Activated CD4-positive, CD25-positive, alpha-beta regulatory T cell treated with anti-CD3 and anti-CD28 coated beads, Interleukin-2, amount 50 U/mL, for 16 hours (primary cell): Measurements from ENCODE around the gene RHOT2.

Experiments
- DNase-seq: peaks from one replicate; pipeline ENCODE4 v3.0.0-alpha.2; 2020; ENCODE audit warnings: low read depth, low spot score

RHOT2 gene

GRCh38 chr16:647173-647902 is 20.6 kb upstream of the RHOT2 start:
- no peak for DNase-seq

DNA sequence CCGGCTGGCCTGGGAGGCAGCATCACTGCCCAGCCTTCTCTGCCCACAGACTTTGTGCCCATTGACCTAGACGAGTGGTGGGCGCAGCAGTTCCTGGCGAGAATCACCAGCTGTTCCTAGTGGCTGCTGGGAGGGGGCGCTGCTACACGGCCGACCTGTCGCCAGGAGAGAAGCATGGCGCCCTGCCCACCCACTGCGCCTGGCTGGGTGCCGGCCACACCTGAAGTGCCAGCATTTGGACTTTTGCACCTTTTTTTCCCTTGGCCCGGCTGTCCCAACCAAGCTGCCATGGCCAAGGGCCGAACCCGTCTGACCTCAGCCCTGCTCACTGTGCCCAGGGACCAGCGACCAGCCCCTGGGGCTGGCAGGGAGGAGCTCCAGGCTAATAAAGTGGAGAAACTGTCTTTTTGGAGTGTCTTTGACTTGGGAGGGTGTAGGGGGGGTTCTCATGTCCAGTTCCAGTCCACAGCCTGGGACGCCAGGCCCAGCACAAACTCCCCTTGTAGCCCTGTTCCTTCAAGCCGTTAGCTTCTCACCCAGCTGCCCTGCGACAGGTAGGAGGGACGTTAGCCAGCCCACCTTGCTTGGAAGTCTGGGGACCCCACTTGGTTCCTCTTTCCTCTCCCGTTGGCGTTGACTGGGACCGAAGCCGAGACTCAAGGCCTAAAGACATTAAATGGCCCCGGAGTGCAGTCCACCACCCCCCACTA is 19.7 kb upstream of the RHOT2 start:
- DNase-seq: no peak

- DNase-seq: peak; percentile 87
These were observed 18.9 kb upstream of the RHOT2 start, which contains the start of gene WDR90 for GRCh38 chr16:648781-649589. TSS of gene WDR90 (plus strand) at chr16:649365. CDS start at chr16:649417, 52 bp downstream.

DNA sequence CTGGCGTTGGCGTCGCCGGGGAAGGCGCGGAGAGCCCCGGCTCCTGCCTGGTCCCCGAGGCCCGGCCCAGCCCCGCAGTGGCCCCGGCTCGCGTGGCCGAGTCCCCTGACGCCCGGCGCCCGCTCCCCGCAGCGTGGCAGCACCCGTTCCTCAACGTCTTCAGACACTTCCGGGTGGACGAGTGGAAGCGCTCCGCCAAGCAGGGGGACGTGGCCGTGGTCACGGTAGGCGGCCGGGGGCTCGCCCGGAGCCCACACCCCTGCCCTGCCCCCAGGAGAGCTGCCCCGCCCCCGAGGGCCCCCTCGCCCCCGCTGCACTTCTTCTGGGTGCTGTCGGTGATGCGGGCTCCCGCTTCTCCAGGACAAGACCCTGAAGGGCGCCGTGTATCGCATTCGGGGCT is 18.3 kb upstream of the RHOT2 start:
- no peak for DNase-seq

- DNase-seq: no peak
These were observed 16.1 kb upstream of the RHOT2 start for GRCh38 chr16:651844-652243.

GRCh38 chr16:652454-653305 is 15.3 kb upstream of the RHOT2 start:
- no peak for DNase-seq

GRCh38 chr16:654034-654433 is 13.9 kb upstream of the RHOT2 start:
- no peak for DNase-seq

DNA sequence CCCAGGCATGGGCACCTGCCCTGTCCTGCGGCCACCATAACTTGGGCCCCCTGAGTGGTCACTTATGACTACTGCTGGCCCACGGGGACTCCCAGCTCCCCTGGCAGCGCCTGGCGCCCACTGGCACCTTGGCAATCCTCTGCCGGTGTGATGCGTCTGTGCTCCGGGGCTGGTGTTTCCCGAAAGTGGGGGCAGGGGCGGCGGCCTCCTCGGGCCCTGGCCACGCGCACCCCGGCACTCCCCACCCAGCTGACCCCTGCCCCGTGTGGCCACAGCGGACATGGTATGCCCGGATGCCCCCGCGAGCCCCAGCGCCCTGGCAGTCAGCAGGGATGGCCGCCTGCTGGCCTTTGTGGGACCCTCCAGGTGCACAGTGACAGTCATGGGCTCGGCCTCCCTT is 10.4 kb upstream of the RHOT2 start:
- DNase-seq: no peak

GRCh38 chr16:658679-659571 is 9.0 kb upstream of the RHOT2 start:
- no peak for DNase-seq

DNA sequence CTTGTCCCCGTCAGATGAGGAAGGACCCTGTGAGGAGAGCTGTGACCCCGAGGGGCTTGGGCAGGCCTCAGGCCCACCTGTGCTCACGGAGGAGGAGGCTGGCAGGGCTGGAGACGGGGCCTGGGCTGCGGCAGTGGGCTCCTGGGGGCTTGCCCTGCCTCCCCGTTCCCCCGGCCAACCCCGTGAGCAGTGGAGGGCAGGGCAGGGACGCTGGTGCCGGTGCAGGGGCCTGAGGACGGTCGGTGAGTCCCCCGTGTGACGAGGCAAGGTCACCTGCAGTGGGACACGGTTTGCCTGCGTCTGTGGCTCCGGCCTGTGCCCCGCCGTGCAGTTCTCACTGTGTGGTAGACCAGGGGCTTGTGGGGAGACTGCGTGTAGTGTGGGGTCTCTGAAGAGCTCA is 8.3 kb upstream of the RHOT2 start:
- no peak for DNase-seq

- no peak for DNase-seq
These were observed 7.8 kb upstream of the RHOT2 start for GRCh38 chr16:660132-660458.

DNA sequence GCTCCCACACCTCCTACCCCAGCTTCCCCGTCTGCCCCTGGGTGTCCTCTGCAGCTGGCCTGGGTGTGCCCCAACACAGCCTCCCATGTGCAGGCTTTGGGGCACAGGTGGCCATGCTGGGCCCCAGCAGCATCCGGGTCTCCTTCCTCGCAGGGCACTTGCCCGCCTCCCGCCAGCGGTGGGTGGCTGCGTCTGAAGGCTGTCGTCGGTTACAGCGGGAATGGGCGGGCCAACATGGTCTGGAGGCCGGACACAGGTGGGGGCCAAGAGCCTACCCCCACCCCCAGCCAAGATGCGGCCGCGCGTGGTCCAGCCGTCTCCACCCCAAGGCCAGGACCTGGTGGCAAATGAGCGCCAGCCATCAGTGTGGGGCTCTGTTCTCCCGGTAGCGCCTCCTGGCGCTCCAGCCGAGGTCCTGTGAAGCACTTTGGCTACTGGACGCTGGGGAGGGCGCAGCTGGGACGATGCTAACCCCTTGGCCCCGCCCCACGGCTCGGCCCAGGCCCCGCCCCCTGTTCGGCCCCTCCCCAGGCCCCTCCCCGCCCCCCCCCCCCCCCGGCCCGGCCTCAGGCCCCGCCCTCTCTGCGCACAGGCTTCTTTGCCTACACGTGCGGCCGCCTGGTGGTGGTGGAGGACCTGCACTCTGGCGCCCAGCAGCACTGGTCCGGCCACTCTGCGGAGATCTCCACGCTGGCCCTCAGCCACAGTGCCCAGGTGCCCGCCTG is 7.3 kb upstream of the RHOT2 start:
- no peak for DNase-seq

DNA sequence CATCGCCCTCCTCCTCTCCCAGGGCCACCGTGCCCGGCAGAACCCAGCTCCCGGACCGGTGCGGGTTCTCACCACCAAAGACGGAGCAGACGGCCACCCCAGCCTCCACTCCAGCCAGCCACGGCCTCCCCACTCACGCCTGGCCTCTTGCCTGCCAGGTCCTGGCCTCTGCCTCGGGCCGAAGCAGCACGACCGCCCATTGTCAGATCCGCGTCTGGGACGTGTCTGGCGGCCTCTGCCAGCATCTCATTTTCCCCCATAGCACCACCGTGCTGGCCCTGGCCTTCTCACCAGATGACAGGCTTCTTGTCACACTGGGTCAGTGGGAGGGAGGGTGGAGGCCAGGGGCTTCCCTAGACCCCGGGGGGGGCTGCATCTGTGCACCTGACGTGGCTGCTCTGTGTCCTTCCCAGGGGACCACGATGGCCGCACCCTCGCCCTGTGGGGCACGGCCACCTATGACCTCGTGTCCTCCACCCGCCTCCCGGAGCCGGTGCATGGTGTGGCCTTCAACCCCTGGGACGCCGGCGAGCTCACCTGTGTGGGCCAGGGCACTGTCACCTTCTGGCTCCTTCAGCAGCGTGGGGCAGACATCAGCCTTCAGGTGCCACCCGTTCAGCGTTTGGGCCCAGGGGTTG is 6.6 kb upstream of the RHOT2 start:
- DNase-seq: no peak

DNA sequence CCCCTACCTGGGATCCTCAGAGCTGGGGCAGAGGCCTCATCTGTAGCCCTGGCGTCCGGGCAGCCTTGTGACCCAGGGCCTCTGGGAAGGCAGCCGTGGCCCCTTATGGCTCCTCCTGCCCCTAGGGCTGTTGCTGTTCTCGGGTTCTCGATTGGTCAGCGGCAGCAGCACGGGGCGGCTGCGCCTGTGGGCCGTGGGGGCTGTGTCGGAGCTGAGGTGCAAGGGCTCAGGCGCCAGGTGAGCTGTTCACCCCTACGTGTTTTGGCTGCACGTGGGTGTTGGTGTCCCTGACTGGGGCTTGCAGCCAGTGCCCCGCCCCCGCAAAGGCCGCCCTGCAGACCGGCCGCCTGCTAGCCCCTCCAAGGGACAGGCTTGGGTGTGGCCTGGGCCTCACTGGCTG is 5.8 kb upstream of the RHOT2 start:
- DNase-seq: no peak

GRCh38 chr16:662597-662996 is 5.3 kb upstream of the RHOT2 start:
- no peak for DNase-seq

DNA sequence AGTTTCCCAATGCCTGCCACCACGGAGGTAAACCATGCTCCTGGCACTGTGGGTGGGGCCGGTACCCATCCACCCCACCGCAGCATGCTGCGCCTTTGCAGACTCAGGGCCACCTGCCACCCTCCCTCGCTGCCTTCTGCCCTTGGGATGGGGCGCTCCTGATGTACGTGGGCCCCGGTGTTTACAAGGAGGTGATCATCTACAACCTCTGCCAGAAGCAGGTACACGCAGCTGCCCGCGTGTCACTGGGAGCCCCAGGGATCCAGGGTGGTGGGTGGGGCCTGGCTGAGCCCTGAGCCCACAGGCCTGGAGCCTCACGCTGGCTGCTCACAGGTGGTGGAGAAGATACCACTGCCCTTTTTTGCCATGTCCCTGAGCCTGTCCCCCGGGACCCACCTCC is 1.4 kb upstream of the RHOT2 start:
- no peak for DNase-seq

GRCh38 chr16:667113-667779 is 686 bp upstream of the RHOT2 start:
- no peak for DNase-seq

- no peak for DNase-seq
These were observed 713 bp downstream of the RHOT2 start for GRCh38 chr16:668519-669171.
